Activated naive CD8-positive, alpha-beta T cell treated with anti-CD3 and anti-CD28 coated beads, Interleukin-2, amount 10 ng/mL, durations not matched to agents 7 days and 5 days (primary cell): ENCODE results near the gene EEF2. TPM values are rescaled to one million over a fixed set of nuclear protein-coding genes. Genes with fewer than 3 reads are reported as not detected.
"Not testable (repeated sequence)": the region's sequence is repeated elsewhere in the genome, so short reads cannot be mapped to it uniquely, and the experiment has no call there.

Source experiments
- ATAC-seq: fragments of 150-1000 bp; cut with Tn5 transposase; one replicate; pipeline ENCODE4 v1.10.0; 2021; ENCODE audit warnings: low read depth, moderate library complexity
- POLR2A ChIA-PET: fragments of 350-600 bp; sonication (Branson Sonifier 250); formaldehyde crosslinking; loops from one replicate; lab custom pipeline; 2021; ENCODE audit warnings: antibody characterized with exemption; lab: Charles Lee
- DNase-seq: peaks from one replicate; pipeline ENCODE4 v3.0.0; 2021
- H3K27ac Mint-ChIP-seq: one replicate; pipeline ENCODE4 v1.8.0; 2022; ENCODE audit warnings: mild to moderate bottlenecking, mixed read lengths
- H3K27me3 Mint-ChIP-seq: one replicate; pipeline ENCODE4 v1.8.0; 2022; ENCODE audit warnings: mild to moderate bottlenecking, moderate library complexity, mixed read lengths
- H3K36me3 Mint-ChIP-seq: one replicate; pipeline ENCODE4 v1.8.0; 2021; ENCODE audit warnings: mild to moderate bottlenecking, mixed read lengths
- H3K4me1 Mint-ChIP-seq: one replicate; pipeline ENCODE4 v1.8.0; 2021; ENCODE audit warnings: mixed read lengths
- H3K4me3 Mint-ChIP-seq: one replicate; pipeline ENCODE4 v1.8.0; 2022; ENCODE audit warnings: mild to moderate bottlenecking, moderate library complexity, mixed read lengths
- H3K9me3 Mint-ChIP-seq: one replicate; pipeline ENCODE4 v1.8.0; 2021; ENCODE audit warnings: mixed read lengths
- total RNA-seq, 2 experiments: library from RNA; stranded (reverse); gene quantifications; one replicate each; pipeline ENCODE4 v1.2.3, GENCODE V29; 2021

Gene EEF2
- total RNA-seq, 2 experiments from 2014 or later, result 1,510 to 1,513 TPM

GRCh38 chr19:3967983-3968382, 17.3 kb downstream of the EEF2 start:
- H3K27ac Mint-ChIP-seq, DNase-seq, ATAC-seq, H3K4me3 Mint-ChIP-seq, POLR2A ChIA-PET, H3K27me3 Mint-ChIP-seq, H3K36me3 Mint-ChIP-seq, H3K9me3 Mint-ChIP-seq: not testable (repeated sequence)
- H3K4me1 Mint-ChIP-seq, result peaks cover 15% of the 10 kb centered on the region

DNA sequence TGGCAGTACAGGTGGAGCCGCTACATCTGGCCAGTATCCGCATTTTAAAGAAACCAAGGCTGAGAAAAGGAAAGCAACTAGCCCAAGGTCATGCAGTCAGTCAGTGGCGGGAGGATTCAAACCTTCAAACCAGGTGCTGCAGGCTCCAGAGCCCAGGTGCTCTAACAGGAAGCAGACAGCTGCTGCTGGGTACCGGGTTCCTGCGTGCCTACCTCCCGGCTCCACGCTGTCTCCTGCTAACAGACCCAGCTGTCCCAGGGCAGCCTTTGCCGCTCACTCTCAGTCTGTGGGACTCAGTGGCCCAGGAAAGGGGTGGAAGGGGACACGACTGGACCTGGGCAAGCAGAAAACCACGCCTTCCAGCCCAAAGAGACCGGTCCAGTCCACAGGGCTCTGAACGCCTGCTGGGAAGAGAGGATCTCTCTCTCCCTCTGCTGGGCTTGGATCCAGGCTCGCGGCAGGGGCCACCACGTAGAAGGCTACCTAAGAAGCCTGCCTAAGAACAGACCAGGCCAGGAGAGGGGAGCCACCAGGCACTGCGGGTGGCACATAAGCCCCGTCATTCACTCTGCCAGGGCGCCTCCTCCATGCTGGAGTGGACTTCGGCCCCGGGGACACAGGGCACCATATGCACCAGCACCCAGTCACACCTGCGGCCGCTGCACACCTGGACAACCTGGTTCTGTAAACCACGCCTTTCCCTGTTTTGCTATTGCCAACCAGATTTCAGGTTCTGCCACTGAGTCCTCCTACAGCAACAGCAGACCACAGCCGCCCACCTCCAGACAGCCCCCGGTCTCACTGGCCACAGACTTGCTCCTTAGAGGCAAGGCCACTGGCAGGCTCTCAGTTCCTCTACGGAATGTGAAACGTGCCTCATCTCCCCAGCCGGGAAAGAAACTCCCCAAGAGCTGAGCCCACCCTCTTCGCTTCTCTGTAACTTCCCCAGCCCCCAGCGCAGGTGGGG, 18.9 kb downstream of the EEF2 start:
- DNase-seq (no peak), ATAC-seq (no peak)
- H3K4me1 Mint-ChIP-seq, result peaks cover 14% of the 10 kb centered on the region
- no peaks in the 10 kb centered on the region for H3K27me3 Mint-ChIP-seq
- POLR2A ChIA-PET, result no interaction called here
- H3K36me3 Mint-ChIP-seq, result peaks cover 6% of the 10 kb centered on the region
- H3K9me3 Mint-ChIP-seq, result no peaks in the 10 kb centered on the region
- no peak overlapping the region for H3K4me3 Mint-ChIP-seq
- no peak overlapping the region for H3K27ac Mint-ChIP-seq

DNA sequence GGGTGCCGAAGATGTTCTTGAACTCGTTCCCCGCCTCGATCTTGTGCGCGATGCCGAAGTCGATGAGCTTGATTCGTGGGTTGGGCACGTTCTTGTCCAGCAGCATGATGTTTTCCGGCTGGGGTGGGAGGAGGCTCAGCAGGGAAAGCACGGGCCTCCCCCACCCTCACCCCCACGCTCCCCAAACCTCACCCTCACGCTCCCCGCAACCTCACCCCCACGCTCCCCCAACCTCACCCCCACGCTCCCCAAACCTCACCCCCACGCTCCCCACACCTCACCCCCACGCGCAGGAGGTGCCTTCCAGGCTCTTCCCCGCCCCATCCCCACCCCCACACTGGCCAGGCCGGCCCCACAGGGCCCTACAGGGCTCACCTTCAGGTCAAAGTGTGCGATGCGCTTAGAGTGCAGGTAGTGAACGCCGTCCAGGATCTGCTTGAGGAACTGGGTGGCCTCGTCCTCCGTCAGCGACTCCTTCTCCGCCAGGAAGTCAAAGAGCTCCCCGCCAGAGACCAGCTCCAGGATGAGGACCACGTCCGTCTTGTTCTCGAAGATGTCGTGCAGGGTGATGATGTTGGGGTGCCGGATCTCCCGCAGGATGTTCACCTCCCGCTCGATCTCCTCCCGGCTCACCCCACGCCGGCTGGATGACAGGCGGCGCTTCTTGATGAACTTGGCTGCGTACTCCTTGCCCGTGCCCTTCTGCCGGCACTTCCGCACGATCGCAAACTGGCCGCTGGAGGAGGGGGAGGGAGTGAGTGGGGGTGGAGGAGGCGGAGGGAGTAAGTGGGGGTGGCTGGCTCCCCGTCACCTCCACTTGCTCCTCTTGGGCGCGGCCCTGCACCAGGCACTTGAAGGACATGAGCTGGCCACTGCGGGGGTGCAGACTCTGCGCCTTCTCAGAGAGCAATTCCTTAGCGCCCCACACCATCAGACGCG, 20.7 kb downstream of the EEF2 start:
- peaks cover 3% of the 10 kb centered on the region for H3K36me3 Mint-ChIP-seq

GRCh38 chr19:3963458-3964255, 21.6 kb downstream of the EEF2 start:
- no peak for ATAC-seq
- no peak overlapping the region for H3K27ac Mint-ChIP-seq
- H3K4me3 Mint-ChIP-seq, result no peak overlapping the region
- no peaks in the 10 kb centered on the region for H3K4me1 Mint-ChIP-seq
- H3K36me3 Mint-ChIP-seq, result peaks cover 3% of the 10 kb centered on the region
- DNase-seq, result no peak
- H3K9me3 Mint-ChIP-seq, result no peaks in the 10 kb centered on the region
- no peaks in the 10 kb centered on the region for H3K27me3 Mint-ChIP-seq
- POLR2A ChIA-PET, result no interaction called here

More for the DNA sequence above, 20.7 kb downstream of the EEF2 start:
- Mint-ChIP-seq H3K4me1 (peaks cover 3% of the 10 kb centered on the region), H3K4me3 (no peak overlapping the region), H3K9me3 (no peaks in the 10 kb centered on the region), H3K27me3 (no peaks in the 10 kb centered on the region), H3K27ac (no peak overlapping the region)
- ATAC-seq (no peak), DNase-seq (no peak)
- POLR2A ChIA-PET, result no interaction called here

DNA sequence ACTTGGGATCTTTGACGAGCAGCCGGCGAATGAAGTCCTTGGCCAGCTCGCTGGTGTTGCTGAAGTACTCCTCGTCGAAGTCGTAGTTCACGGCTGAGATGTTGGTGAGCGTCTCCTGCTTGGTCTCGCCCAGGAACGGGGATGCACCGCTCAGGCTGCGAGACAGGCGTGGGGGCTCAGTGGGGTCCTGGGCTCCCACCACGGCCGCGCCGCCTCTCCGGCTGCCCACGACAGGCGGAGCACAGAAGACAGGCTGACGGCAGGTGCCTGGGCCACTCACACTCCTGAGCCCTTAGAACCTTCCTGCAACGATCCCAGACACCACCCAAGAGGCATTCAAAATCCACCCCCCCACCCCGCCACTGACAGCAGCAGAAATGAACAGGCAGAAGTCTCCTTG, 24.3 kb downstream of the EEF2 start:
- POLR2A ChIA-PET, result interaction anchor here (0.6 kb wide), 1 partner anchor 241 kb away, joined by 3 read pairs; no protein-coding TSS in a partner anchor
- H3K36me3 Mint-ChIP-seq, result no peaks in the 10 kb centered on the region
- H3K4me3 Mint-ChIP-seq, result no peak overlapping the region
- no peak for ATAC-seq
- no peaks in the 10 kb centered on the region for H3K4me1 Mint-ChIP-seq
- H3K27ac Mint-ChIP-seq, result no peak overlapping the region
- H3K27me3 Mint-ChIP-seq, result no peaks in the 10 kb centered on the region
- DNase-seq, result no peak
- H3K9me3 Mint-ChIP-seq, result no peaks in the 10 kb centered on the region

GRCh38 chr19:3959766-3960131, 25.5 kb downstream of the EEF2 start:
- H3K27me3 Mint-ChIP-seq, result no peaks in the 10 kb centered on the region

DNA sequence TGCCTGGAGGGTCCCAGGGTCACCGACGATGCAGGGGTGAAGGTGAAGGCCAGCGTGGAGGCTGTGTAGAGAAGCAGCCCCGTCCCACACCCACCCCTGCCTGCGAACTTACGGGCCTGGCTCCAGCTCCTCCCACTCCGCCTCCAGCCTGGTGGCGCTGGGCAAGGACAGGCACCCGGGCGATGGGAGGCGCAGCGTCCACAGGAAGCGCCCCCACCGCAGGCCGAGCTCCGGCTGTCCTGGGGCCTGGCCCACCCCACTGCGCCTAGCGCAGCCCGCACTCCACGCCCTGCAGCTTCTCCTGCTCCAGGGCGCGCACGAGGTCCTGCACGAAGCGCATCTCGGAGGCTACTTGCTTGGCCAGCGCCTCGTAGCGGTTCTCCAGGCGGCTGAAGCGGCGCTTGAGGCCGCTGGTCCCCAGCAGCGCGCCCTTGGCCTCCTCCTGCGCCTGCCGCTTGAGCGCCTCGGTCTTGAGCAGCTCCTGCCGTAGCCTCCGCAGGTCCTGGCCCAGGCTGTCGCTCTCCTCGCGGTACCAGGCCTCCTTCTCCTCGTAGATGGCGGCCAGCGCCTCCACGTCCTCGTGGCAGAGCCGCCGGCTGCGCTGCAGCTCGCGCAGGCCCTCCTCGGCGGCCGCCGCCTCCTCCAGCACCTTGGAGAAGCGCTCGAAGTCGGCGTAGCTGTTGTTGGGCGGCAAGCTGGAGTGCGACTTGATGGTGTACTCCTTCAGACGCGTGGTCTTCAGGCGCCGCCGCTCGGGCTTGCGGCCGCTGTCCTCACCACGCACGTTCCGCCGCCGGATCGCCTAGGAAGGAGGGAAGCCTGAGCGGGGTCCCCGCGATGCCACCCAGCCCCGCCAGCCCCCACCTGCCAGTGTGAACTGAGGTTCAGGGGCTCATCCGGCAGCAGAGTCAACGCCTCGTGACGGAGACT, 26.2 kb downstream of the EEF2 start:
- H3K36me3 Mint-ChIP-seq, result no peaks in the 10 kb centered on the region
- POLR2A ChIA-PET, result no interaction called here
- ATAC-seq (no peak), DNase-seq (no peak)
- H3K4me1 Mint-ChIP-seq, result no peaks in the 10 kb centered on the region
- no peaks in the 10 kb centered on the region for H3K27me3 Mint-ChIP-seq
- no peaks in the 10 kb centered on the region for H3K9me3 Mint-ChIP-seq
- H3K27ac Mint-ChIP-seq, result no peak overlapping the region
- no peak overlapping the region for H3K4me3 Mint-ChIP-seq

More at GRCh38 chr19:3959766-3960131, 25.5 kb downstream of the EEF2 start:
- no peak for DNase-seq
- Mint-ChIP-seq H3K36me3 (no peaks in the 10 kb centered on the region), H3K9me3 (no peaks in the 10 kb centered on the region), H3K4me3 (no peak overlapping the region), H3K27ac (no peak overlapping the region), H3K4me1 (no peaks in the 10 kb centered on the region)
- ATAC-seq, result no peak
- POLR2A ChIA-PET, result no interaction called here

GRCh38 chr19:3955688-3956087, 29.6 kb downstream of the EEF2 start:
- POLR2A ChIA-PET, result interaction anchor here (1.7 kb wide), 1 partner anchor 16 kb away, joined by 3 read pairs; the partner anchor contains the start of gene DAPK3
- H3K27me3 Mint-ChIP-seq, result no peaks in the 10 kb centered on the region
- H3K36me3 Mint-ChIP-seq, result no peaks in the 10 kb centered on the region
- peaks cover 5% of the 10 kb centered on the region for H3K4me1 Mint-ChIP-seq
- no peaks in the 10 kb centered on the region for H3K9me3 Mint-ChIP-seq
- no peak overlapping the region for H3K27ac Mint-ChIP-seq
- no peak overlapping the region for H3K4me3 Mint-ChIP-seq
- DNase-seq (no peak), ATAC-seq (no peak)

DNA sequence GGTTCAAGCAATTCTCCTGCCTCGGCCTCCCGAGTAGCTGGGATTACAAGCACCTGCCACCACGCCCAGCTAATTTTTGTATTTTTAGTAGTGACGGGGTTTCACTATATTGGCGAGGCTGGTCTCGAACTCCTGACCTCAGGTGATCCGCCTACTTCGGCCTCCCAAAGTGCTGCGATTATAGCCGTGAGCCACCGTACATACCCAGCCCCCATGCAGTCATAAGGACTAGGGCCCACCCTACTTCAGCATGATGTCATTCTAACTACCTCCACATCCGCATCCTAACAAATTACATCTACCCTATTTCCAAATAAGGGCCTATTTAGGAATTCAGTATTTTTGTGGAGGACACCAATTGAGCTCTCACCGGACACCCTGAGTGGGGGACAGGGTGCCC, 30.0 kb downstream of the EEF2 start:
- POLR2A ChIA-PET, result interaction anchor here (1.7 kb wide), 1 partner anchor 16 kb away, joined by 3 read pairs; the partner anchor contains the start of gene DAPK3
- H3K27ac Mint-ChIP-seq, H3K27me3 Mint-ChIP-seq, H3K4me1 Mint-ChIP-seq, H3K9me3 Mint-ChIP-seq, DNase-seq, H3K36me3 Mint-ChIP-seq, H3K4me3 Mint-ChIP-seq, ATAC-seq: not testable (repeated sequence)

DNA sequence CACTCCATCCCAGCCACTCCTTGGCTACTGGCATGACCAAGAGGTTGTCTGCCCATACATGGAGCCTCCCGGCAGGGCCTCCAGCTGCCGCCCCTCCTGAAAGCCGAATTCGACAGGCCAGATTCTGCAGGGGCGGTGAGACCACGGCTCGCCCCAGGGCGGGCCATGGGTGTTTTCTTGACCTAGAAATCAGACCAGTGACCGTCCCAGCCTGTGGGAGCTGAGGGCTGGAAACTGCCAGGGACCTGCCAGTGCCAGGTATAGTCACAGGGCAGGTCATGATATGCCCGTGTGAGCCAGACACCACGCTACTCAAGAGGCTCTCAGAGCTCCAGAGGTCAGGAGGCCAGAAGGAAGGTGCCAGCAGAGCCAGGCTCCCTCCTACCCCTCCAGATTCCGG, 31.2 kb downstream of the EEF2 start:
- Mint-ChIP-seq H3K4me3 (no peak overlapping the region), H3K27me3 (no peaks in the 10 kb centered on the region), H3K36me3 (no peaks in the 10 kb centered on the region), H3K27ac (no peak overlapping the region), H3K9me3 (no peaks in the 10 kb centered on the region), H3K4me1 (peaks cover 5% of the 10 kb centered on the region)
- POLR2A ChIA-PET, result interaction anchor here (0.7 kb wide), 2 partner anchors 32 to 70 kb away, joined by 4 to 5 read pairs; no protein-coding TSS in a partner anchor
- no peak for ATAC-seq
- no peak for DNase-seq

GRCh38 chr19:3952755-3953276, 32.4 kb downstream of the EEF2 start:
- H3K36me3 Mint-ChIP-seq, H3K27ac Mint-ChIP-seq, H3K9me3 Mint-ChIP-seq, ATAC-seq, DNase-seq, H3K27me3 Mint-ChIP-seq, H3K4me1 Mint-ChIP-seq, POLR2A ChIA-PET, H3K4me3 Mint-ChIP-seq: not testable (repeated sequence)
